ENCODE measurements around the gene TRIP11. TPM values are rescaled to one million over a fixed set of nuclear protein-coding genes. Genes with fewer than 3 reads are reported as not detected.

Gene TRIP11
- total and polyA plus RNA-seq, 2 of the 13 experiments (the other 11 are each of a cell fraction or from before 2014, with no cell fraction given): 10.9 to 32.8 TPM

DNA sequence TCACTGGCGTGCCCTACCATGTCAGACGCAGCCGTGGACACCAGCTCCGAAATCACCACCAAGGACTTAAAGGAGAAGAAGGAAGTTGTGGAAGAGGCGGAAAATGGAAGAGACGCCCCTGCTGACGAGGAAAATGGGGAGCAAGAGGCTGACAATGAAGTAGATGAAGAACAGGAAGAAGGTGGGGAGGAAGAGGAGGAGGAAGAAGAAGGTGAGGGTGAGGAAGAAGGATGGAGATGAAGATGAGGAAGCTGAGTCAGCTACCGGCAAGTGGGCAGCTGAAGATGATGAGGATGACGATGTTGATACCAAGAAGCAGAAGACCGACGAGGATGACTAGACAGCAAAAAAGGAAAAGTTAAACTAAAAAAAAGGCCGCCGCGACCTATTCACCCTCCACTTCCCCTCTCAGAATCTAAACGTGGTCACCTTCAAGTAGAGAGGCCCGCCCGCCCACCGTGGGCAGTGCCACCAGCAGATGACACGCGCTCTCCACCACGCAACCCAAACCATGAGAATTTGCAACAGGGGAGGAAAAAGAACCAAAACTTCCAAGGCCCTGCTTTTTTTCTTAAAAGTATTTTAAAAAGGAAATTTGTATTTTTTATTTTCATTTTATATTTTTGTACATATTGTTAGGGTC lies 13.2 kb downstream of the TRIP11 start:
- Histone ChIP-seq H3K27ac (ENCODE audit: extremely low read length, insufficient read depth, low read length) (no peak overlapping the region), H3K4me3 (replicated peaks in 1 of 3; ENCODE audit: insufficient read depth in 1 of 3, low read depth in 2 of 3, low read length in 3 of 3) (no peak overlapping the region), H3K9me3 (ENCODE audit: low read length) (no peaks in the 10 kb centered on the region), H4K20me1 (ENCODE audit: insufficient read depth, low read length) (no peaks in the 10 kb centered on the region), H3K27me3 (ENCODE audit: control insufficient read depth in 1 of 2, insufficient read depth in 2 of 2, low read length in 2 of 2) (no peaks in the 10 kb centered on the region), H3K4me1 (ENCODE audit: insufficient read depth, low read length) (no peaks in the 10 kb centered on the region), H3K36me3 (replicated peaks in 1 of 2; ENCODE audit: control insufficient read depth in 1 of 2, insufficient read depth in 2 of 2, low read length in 2 of 2) (peaks cover 0 to 41% of the 10 kb centered on the region in 2 experiments; a peak in 2 of 5 replicates), H3K4me2 (ENCODE audit: low read depth, low read length) (no peak overlapping the region), H3K9ac (ENCODE audit: insufficient read depth, low read depth, low read length) (no peak overlapping the region), H2AFZ (ENCODE audit: low read length) (no peak overlapping the region), H3K79me2 (ENCODE audit: insufficient read depth, low read length) (no peaks in the 10 kb centered on the region)
- ATAC-seq (no peak), FAIRE-seq (no peak), DNase-seq (ENCODE audit: low spot score) (no peak)
- no TSS peak for BruUV-seq (replicated peaks)
- CTCF ChIA-PET (ENCODE audit: low intra/inter-chr PET ratio, low total read pairs): interaction anchor here (0.6 kb wide), 1 partner anchor 1621 kb away, joined by 3 read pairs; no protein-coding TSS in a partner anchor
- intact Hi-C loops (cut with micrococcal nuclease; ENCODE audit: unreplicated experiment) (no loop called here), in situ Hi-C loops (cut with HindIII; ENCODE audit: extremely low pct_ligation_motif_present, low pct_unique_long_range_greater_than_20kb) (no loop called here)
- TF ChIP-seq POLR2G (IDR thresholded peaks at IDR 0.05; ENCODE audit: low read depth, low read length) (no peak), THYN1 (CRISPR knock-in tag; IDR thresholded peaks at IDR 0.05; ENCODE audit: borderline replicate concordance, low read depth) (no peak), ZNF788 (CRISPR knock-in tag; IDR thresholded peaks at IDR 0.05; ENCODE audit: borderline replicate concordance) (no peak), ZSCAN20 (CRISPR knock-in tag; IDR thresholded peaks at IDR 0.05; ENCODE audit: borderline replicate concordance) (no peak), ZNF572 (CRISPR knock-in tag; IDR thresholded peaks at IDR 0.05) (no peak), RBM39 (IDR thresholded peaks at IDR 0.05; ENCODE audit: low read depth, low read length, poor library complexity, severe bottlenecking) (no peak), ZNF562 (CRISPR knock-in tag; IDR thresholded peaks at IDR 0.05; ENCODE audit: borderline replicate concordance) (no peak), XBP1 (CRISPR knock-in tag; IDR thresholded peaks at IDR 0.05) (no peak), HMG20A (CRISPR knock-in tag; IDR thresholded peaks at IDR 0.05; ENCODE audit: borderline replicate concordance) (no peak), ATF1 (CRISPR knock-in tag; IDR thresholded peaks at IDR 0.05) (no peak), U2AF1 (optimal IDR thresholded peaks at IDR 0.05; ENCODE audit: low read depth, low read length) (no peak)
- TF ChIP-seq, protein P1, sequence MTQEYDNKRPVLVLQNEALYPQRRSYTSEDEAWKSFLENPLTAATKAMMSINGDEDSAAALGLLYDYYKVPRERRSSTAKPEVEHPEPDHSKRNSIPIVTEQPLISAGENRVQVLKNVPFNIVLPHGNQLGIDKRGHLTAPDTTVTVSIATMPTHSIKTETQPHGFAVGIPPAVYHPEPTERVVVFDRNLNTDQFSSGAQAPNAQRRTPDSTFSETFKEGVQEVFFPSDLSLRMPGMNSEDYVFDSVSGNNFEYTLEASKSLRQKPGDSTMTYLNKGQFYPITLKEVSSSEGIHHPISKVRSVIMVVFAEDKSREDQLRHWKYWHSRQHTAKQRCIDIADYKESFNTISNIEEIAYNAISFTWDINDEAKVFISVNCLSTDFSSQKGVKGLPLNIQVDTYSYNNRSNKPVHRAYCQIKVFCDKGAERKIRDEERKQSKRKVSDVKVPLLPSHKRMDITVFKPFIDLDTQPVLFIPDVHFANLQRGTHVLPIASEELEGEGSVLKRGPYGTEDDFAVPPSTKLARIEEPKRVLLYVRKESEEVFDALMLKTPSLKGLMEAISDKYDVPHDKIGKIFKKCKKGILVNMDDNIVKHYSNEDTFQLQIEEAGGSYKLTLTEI (CRISPR knock-in tag; conservative IDR thresholded peaks at IDR 0.05): no peak
- TF ChIP-seq, protein P2, sequence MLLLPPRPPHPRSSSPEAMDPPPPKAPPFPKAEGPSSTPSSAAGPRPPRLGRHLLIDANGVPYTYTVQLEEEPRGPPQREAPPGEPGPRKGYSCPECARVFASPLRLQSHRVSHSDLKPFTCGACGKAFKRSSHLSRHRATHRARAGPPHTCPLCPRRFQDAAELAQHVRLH (CRISPR knock-in tag; IDR thresholded peaks at IDR 0.05; ENCODE audit: borderline replicate concordance, low read depth): no peak
- TF ChIP-seq, protein P3, sequence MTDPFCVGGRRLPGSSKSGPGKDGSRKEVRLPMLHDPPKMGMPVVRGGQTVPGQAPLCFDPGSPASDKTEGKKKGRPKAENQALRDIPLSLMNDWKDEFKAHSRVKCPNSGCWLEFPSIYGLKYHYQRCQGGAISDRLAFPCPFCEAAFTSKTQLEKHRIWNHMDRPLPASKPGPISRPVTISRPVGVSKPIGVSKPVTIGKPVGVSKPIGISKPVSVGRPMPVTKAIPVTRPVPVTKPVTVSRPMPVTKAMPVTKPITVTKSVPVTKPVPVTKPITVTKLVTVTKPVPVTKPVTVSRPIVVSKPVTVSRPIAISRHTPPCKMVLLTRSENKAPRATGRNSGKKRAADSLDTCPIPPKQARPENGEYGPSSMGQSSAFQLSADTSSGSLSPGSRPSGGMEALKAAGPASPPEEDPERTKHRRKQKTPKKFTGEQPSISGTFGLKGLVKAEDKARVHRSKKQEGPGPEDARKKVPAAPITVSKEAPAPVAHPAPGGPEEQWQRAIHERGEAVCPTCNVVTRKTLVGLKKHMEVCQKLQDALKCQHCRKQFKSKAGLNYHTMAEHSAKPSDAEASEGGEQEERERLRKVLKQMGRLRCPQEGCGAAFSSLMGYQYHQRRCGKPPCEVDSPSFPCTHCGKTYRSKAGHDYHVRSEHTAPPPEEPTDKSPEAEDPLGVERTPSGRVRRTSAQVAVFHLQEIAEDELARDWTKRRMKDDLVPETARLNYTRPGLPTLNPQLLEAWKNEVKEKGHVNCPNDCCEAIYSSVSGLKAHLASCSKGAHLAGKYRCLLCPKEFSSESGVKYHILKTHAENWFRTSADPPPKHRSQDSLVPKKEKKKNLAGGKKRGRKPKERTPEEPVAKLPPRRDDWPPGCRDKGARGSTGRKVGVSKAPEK (CRISPR knock-in tag; IDR thresholded peaks at IDR 0.05; ENCODE audit: borderline replicate concordance): no peak
- TF ChIP-seq, protein P4, sequence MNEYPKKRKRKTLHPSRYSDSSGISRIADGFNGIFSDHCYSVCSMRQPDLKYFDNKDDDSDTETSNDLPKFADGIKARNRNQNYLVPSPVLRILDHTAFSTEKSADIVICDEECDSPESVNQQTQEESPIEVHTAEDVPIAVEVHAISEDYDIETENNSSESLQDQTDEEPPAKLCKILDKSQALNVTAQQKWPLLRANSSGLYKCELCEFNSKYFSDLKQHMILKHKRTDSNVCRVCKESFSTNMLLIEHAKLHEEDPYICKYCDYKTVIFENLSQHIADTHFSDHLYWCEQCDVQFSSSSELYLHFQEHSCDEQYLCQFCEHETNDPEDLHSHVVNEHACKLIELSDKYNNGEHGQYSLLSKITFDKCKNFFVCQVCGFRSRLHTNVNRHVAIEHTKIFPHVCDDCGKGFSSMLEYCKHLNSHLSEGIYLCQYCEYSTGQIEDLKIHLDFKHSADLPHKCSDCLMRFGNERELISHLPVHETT (CRISPR knock-in tag; conservative IDR thresholded peaks at IDR 0.05): no peak
- 97% methylated on average over 21 of the region's 21 CpGs for WGBS (ENCODE audit: low lambda C conversion rate)
- POLR2A ChIA-PET: interaction anchor here (1.6 kb wide), 1 partner anchor 13 kb away, joined by 4 read pairs; the partner anchor contains the start of gene TRIP11

All from HepG2 (cell line).